ENCODE measurements around the gene KDM6B. TPM values are rescaled to one million over a fixed set of nuclear protein-coding genes. Genes with fewer than 3 reads are reported as not detected.

KDM6B gene
- total and polyA plus RNA-seq, 9 of the 15 experiments (the other 6 are each of a cell fraction or from before 2014, with no cell fraction given), result 0.01 to 22.9 (median 2.2) TPM

DNA sequence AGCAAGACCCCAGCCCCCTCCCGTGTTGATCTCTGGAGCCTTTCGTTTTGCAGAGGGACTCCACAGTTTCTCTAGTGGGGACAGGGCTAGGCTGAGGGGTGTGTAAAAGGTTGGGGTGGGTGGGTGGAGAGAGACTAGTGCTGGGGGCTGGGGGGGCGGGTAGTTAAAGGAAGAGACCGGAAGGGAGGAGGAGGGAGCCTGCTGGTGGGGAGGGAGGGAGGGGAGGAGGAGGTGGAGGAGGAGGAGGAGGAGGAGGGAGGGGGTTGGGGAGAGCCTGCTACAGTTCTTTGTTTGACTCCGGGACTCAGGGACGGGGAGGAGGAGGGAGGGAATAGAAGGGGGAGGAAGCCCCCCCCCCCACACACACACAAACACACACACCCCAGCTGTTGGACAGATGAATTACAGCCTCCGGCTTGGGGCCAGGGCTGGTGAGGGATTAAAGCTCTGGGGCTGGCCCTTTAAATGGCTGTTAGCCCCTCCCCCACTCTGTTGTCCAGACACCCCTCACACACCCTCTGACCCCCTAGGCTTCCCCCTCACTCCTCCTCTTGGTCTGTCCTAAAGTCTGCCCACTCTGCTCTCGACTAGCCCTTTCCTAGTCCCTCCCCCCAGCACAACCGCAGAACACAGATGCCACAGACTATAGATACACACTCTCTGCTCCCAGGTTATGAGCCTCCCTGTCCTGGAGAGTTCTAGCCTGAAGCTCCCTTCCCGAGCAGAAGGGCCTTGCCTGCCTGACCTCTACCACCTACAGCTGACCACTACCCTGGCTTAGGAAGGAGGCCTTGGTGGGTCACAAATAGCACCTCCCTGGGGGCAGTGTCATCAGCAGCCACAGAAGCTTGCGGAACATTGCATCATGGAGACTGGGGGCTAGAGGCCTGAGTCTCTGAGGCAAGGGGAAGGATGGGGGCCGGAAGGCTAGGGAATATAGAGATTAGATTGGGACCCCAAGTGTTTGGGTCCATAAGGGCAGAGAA, 4.4 kb downstream of the KDM6B start (continued):
- TF ChIP-seq, protein P1, sequence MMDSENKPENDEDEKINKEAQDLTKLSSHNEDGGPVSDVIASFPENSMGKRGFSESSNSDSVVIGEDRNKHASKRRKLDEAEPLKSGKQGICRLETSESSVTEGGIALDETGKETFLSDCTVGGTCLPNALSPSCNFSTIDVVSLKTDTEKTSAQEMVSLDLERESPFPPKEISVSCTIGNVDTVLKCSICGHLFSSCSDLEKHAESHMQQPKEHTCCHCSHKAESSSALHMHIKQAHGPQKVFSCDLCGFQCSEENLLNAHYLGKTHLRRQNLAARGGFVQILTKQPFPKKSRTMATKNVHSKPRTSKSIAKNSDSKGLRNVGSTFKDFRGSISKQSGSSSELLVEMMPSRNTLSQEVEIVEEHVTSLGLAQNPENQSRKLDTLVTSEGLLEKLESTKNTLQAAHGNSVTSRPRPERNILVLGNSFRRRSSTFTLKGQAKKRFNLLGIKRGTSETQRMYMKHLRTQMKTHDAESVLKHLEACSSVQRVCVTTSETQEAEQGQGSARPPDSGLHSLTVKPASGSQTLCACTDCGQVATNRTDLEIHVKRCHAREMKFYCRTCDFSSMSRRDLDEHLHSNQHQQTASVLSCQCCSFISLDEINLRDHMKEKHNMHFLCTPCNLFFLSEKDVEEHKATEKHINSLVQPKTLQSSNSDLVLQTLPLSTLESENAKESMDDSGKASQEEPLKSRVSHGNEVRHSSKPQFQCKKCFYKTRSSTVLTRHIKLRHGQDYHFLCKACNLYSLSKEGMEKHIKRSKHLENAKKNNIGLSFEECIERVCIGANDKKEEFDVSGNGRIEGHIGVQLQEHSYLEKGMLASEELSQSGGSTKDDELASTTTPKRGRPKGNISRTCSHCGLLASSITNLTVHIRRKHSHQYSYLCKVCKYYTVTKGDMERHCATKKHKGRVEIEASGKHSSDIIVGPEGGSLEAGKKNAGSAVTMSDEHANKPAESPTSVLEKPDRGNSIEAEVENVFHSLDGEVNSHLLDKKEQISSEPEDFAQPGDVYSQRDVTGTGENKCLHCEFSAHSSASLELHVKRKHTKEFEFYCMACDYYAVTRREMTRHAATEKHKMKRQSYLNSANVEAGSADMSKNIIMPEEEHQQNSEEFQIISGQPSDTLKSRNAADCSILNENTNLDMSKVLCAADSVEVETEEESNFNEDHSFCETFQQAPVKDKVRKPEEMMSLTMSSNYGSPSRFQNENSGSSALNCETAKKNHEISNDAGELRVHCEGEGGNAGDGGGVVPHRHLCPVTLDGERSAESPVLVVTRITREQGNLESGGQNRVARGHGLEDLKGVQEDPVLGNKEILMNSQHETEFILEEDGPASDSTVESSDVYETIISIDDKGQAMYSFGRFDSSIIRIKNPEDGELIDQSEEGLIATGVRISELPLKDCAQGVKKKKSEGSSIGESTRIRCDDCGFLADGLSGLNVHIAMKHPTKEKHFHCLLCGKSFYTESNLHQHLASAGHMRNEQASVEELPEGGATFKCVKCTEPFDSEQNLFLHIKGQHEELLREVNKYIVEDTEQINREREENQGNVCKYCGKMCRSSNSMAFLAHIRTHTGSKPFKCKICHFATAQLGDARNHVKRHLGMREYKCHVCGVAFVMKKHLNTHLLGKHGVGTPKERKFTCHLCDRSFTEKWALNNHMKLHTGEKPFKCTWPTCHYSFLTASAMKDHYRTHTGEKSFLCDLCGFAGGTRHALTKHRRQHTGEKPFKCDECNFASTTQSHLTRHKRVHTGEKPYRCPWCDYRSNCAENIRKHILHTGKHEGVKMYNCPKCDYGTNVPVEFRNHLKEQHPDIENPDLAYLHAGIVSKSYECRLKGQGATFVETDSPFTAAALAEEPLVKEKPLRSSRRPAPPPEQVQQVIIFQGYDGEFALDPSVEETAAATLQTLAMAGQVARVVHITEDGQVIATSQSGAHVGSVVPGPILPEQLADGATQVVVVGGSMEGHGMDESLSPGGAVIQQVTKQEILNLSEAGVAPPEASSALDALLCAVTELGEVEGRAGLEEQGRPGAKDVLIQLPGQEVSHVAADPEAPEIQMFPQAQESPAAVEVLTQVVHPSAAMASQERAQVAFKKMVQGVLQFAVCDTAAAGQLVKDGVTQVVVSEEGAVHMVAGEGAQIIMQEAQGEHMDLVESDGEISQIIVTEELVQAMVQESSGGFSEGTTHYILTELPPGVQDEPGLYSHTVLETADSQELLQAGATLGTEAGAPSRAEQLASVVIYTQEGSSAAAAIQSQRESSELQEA (IDR thresholded peaks at IDR 0.05; ENCODE audit: low read depth), result peak; percentile 60; the same call in 1 of the 2 replicates
- TF ChIP-seq TARDBP (IDR thresholded peaks at IDR 0.05), result no peak
- peak; percentile 76; the same call in 1 of the 2 replicates for TF ChIP-seq JUN (IDR thresholded peaks at IDR 0.05; ENCODE audit: borderline replicate concordance, low read depth, low read length)
- peak; percentile 32; the same call in 1 of the 2 replicates for TF ChIP-seq JUN (CRISPR knock-in tag; IDR thresholded peaks at IDR 0.05; ENCODE audit: borderline replicate concordance)
- TF ChIP-seq, protein P2, sequence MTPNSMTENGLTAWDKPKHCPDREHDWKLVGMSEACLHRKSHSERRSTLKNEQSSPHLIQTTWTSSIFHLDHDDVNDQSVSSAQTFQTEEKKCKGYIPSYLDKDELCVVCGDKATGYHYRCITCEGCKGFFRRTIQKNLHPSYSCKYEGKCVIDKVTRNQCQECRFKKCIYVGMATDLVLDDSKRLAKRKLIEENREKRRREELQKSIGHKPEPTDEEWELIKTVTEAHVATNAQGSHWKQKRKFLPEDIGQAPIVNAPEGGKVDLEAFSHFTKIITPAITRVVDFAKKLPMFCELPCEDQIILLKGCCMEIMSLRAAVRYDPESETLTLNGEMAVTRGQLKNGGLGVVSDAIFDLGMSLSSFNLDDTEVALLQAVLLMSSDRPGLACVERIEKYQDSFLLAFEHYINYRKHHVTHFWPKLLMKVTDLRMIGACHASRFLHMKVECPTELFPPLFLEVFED (CRISPR knock-in tag; conservative IDR thresholded peaks at IDR 0.05), result peak; percentile 93
- peak in 1 of 2 experiments; percentile 81; a peak in 1 of 4 replicates for TF ChIP-seq SRF (CRISPR knock-in tag; IDR thresholded peaks at IDR 0.05)
- TF ChIP-seq NR3C1 (CRISPR knock-in tag; IDR thresholded peaks at IDR 0.05), result no peak
- no peak for TF ChIP-seq CSDE1 (IDR thresholded peaks at IDR 0.05)
- TF ChIP-seq SMARCE1 (IDR thresholded peaks at IDR 0.05), result peak; percentile 30; the same call in 1 of the 2 replicates
- no peak for TF ChIP-seq ZNF175 (CRISPR knock-in tag; IDR thresholded peaks at IDR 0.05; ENCODE audit: low read depth)
- TF ChIP-seq, protein P3, sequence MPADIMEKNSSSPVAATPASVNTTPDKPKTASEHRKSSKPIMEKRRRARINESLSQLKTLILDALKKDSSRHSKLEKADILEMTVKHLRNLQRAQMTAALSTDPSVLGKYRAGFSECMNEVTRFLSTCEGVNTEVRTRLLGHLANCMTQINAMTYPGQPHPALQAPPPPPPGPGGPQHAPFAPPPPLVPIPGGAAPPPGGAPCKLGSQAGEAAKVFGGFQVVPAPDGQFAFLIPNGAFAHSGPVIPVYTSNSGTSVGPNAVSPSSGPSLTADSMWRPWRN (IDR thresholded peaks at IDR 0.05; ENCODE audit: low read depth), result no peak
- TF ChIP-seq POLR2A (conservative IDR thresholded peaks at IDR 0.05), result peak; percentile 63
- 0 out of 2 replicates have a peak, but pooled peaks have one; percentile 42 for TF ChIP-seq NR2C1 (IDR thresholded peaks at IDR 0.05)
- TF ChIP-seq NR2C1 (tag; IDR thresholded peaks at IDR 0.05), result no peak; the same call in none of the 2 replicates
- TF ChIP-seq NR2C2 (CRISPR knock-in tag; IDR thresholded peaks at IDR 0.05), result no peak
- TF ChIP-seq NR2C2 (tag; IDR thresholded peaks at IDR 0.05), result peak; percentile 66; the same call in 1 of the 2 replicates
- TF ChIP-seq U2AF1 (optimal IDR thresholded peaks at IDR 0.05; ENCODE audit: low read depth, low read length), result no peak
- TF ChIP-seq POLR2G (IDR thresholded peaks at IDR 0.05; ENCODE audit: low read depth, low read length), result peak; percentile 44; the same call in 1 of the 2 replicates

All from K562 (cell line).